Upper lobe of right lung (tissue), 1 donor: ENCODE data around the gene LENG8. TPM values are rescaled to one million over a fixed set of nuclear protein-coding genes. Genes with fewer than 3 reads are reported as not detected.

ENCODE experiments used
- ATAC-seq: fragments of 200-7000 bp; cut with Tn5 transposase; one replicate; pipeline ENCODE4 v1.9.1; 2020; ENCODE audit warnings: mild to moderate bottlenecking, moderate library complexity
- DNase-seq: peaks from one replicate; pipeline ENCODE4 v3.0.0-alpha.2; 2020
- H3K27ac ChIP-seq: fragments of 200-600 bp; one replicate; pipeline ENCODE4 v1.8.0; 2022
- H3K27me3 ChIP-seq: fragments of 200-600 bp; one replicate; pipeline ENCODE4 v1.8.0; 2022; ENCODE audit warnings: mild to moderate bottlenecking
- H3K36me3 ChIP-seq: fragments of 200-600 bp; one replicate; pipeline ENCODE4 v1.8.0; 2022
- H3K4me1 ChIP-seq: fragments of 200-600 bp; one replicate; pipeline ENCODE4 v1.8.0; 2022
- H3K4me3 ChIP-seq: fragments of 200-600 bp; one replicate; pipeline ENCODE4 v1.8.0; 2022; ENCODE audit warnings: mild to moderate bottlenecking
- H3K9me3 ChIP-seq: fragments of 200-600 bp; one replicate; pipeline ENCODE4 v1.8.0; 2022
- intact Hi-C: fragments of 100-400 bp; cut with DNase I; formaldehyde crosslinking; loops from one replicate; pipeline ENCODE4 v1.11.0; 2022
- total RNA-seq: library from RNA; stranded (reverse); fragmentation: NEBNext Ultra II Directional; extraction: Animal tissue kit (Norgen Biotek cat#: 25700); gene quantifications from one replicate; pipeline ENCODE4 v1.2.1, GENCODE V29; 2021
- TF ChIP-seq, protein P1 (sequence below): fragments of 200-600 bp; IDR thresholded peaks from one replicate; pipeline ENCODE4 v1.8.0; 2022; ENCODE audit warnings: antibody characterized with exemption
- donor health status: DM: no; HTN: yes; CAD: no; lungs with severe emphysema.

The LENG8 gene
- total RNA-seq, 1 donor from 2014 or later: 191 TPM

DNA sequence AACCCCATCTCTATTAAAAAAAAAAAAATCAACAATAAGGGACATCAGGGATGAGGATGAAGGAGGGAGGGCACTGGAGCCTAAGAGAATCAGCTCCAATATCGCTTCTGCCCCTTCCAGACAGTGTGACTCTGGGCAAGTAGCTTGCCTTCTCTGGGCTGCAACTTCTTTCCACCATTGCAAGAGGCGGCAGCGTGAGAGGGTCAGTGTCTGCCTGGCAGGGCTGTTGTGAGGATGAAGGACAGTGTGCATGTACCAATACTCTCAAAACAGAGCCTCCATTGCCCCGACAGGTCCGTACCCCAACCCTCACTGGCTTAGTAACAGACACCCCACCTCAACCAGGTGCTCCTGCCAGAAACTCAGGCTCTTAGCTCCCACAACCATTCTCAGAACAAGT lies 15.3 kb upstream of the LENG8 start:
- TF ChIP-seq, protein P1, sequence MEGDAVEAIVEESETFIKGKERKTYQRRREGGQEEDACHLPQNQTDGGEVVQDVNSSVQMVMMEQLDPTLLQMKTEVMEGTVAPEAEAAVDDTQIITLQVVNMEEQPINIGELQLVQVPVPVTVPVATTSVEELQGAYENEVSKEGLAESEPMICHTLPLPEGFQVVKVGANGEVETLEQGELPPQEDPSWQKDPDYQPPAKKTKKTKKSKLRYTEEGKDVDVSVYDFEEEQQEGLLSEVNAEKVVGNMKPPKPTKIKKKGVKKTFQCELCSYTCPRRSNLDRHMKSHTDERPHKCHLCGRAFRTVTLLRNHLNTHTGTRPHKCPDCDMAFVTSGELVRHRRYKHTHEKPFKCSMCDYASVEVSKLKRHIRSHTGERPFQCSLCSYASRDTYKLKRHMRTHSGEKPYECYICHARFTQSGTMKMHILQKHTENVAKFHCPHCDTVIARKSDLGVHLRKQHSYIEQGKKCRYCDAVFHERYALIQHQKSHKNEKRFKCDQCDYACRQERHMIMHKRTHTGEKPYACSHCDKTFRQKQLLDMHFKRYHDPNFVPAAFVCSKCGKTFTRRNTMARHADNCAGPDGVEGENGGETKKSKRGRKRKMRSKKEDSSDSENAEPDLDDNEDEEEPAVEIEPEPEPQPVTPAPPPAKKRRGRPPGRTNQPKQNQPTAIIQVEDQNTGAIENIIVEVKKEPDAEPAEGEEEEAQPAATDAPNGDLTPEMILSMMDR: no peak
- Histone ChIP-seq H3K27me3 (peaks cover 23% of the 10 kb centered on the region), H3K4me3 (no peak overlapping the region), H3K9me3 (no peaks in the 10 kb centered on the region), H3K27ac (no peak overlapping the region), H3K36me3 (no peaks in the 10 kb centered on the region), H3K4me1 (peaks cover 20% of the 10 kb centered on the region)
- ATAC-seq (no peak), DNase-seq (no peak)
- intact Hi-C loops: no loop called here

DNA sequence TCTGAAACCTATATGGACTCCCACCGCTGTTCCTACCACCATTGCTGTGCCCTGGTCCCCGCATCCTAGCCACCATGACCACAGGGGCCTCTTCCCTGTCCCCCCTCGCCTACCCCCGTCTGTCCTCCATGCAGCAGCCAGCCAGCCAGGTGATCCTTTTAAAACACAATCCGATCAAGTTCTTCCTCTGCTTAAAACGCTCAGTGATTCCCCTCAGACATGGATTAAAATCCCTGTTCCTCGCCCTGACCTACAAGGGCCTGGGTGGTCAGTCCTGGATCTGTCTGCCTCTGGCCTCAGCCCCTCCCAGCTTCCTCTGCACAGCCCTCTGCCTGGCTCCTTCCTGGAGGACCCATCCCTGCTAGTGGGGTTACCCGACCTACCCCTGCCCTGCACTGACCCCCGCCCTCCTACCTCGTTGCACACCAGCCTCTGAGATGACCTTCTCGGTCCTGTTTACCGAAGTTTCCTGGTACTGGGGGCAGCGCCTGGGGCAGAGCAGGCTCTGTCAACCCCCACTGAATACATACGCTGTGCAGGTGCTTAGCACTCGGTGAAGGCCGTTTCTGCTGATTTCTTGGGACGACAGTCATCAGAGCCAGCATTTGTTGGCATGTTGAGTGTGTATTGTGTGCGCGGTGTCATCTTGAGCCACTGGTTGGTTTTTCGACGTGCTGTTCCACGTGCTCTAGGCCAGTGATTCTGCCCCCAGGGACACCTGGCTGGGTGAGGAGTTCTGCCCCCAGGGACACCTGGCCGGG lies 14.7 kb upstream of the LENG8 start:
- intact Hi-C loops: no loop called here
- no peak overlapping the region for H3K27ac ChIP-seq
- no peaks in the 10 kb centered on the region for H3K36me3 ChIP-seq
- H3K4me3 ChIP-seq: no peak overlapping the region
- peaks cover 20% of the 10 kb centered on the region for H3K4me1 ChIP-seq
- ATAC-seq (no peak), DNase-seq (no peak)
- TF ChIP-seq, protein P1: no peak
- H3K9me3 ChIP-seq: no peaks in the 10 kb centered on the region
- peaks cover 17% of the 10 kb centered on the region for H3K27me3 ChIP-seq

DNA sequence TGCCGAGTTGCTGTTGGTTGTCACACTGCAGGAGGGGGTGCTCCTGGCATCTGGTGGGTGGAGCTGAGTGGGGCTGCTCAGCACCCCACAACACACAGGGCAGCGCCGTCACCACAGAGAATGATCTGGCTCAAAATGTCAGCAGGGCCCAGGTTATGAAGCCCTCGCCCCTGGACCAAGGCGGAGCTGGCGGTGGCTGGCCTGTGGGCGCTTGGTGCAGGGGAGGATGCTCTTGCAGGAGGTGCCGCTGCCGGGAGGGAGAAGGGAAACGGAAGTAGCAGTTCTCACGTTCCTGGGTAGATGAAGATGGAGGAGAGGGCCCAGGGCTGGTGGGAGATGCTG lies 14.2 kb upstream of the LENG8 start:
- Histone ChIP-seq H3K36me3 (no peaks in the 10 kb centered on the region), H3K4me3 (no peak overlapping the region), H3K27me3 (peaks cover 11% of the 10 kb centered on the region), H3K9me3 (no peaks in the 10 kb centered on the region), H3K27ac (no peak overlapping the region), H3K4me1 (peaks cover 20% of the 10 kb centered on the region)
- no peak for ATAC-seq
- intact Hi-C loops: no loop called here
- TF ChIP-seq, protein P1: no peak
- DNase-seq: no peak

DNA sequence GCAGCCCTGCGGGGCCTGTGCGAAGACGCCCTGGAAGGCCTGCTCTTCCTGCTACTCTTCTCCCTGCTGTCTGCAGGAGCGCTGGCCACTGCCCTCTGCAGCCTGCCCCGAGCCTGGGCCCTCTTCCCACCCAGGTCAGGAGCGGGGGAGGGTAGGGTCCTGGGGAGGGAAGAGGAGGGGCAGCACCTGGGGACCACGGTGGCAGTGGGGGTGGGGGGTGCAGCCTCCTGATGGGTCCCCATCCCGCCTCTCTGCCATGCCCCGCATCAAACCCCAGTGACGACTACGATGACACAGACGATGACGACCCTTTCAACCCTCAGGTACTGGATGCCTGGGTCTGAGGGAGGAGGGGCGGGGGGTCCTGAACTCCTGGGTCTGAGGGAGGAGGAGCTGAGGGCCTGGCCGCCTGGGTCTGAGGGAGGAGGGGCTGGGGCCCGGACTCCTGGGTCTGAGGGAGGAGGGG lies 13.4 kb upstream of the LENG8 start:
- Histone ChIP-seq H3K4me1 (peaks cover 15% of the 10 kb centered on the region), H3K9me3 (no peaks in the 10 kb centered on the region), H3K27ac (no peak overlapping the region), H3K27me3 (peaks cover 4% of the 10 kb centered on the region), H3K4me3 (no peak overlapping the region), H3K36me3 (no peaks in the 10 kb centered on the region)
- DNase-seq (no peak), ATAC-seq (no peak)
- TF ChIP-seq, protein P1: no peak
- intact Hi-C loops: no loop called here

DNA sequence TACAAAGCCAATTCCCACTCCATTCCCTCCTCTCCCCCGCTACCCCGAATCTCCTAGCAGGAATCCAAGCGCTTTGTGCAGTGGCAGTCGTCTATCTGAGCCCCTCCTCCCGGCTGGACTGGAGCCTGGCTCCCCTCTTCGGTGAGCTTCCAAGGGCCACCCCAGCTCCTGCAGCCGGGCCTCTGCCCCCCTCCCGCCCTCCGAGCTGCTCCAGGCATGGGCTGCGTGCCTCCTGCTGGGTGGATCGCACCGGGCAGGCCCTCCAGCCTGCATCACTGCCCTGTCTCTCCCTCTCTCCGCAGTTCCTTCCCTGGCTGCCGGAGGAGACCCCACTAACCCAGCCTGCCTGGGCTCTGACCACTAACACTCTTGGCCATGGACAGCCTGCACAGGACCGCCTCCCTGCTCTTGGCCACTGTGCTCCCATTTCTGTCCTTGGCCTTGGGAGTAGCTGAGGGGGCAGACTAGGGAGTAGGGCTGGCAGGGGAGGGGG lies 12.9 kb upstream of the LENG8 start:
- Histone ChIP-seq H3K36me3 (no peaks in the 10 kb centered on the region), H3K4me1 (peaks cover 11% of the 10 kb centered on the region), H3K27me3 (no peaks in the 10 kb centered on the region), H3K27ac (no peak overlapping the region), H3K9me3 (no peaks in the 10 kb centered on the region), H3K4me3 (no peak overlapping the region)
- intact Hi-C loops: no loop called here
- TF ChIP-seq, protein P1: no peak
- no peak for ATAC-seq
- no peak for DNase-seq
